ENCODE measurements around the gene PDGFC. TPM values are rescaled to one million over a fixed set of nuclear protein-coding genes. Genes with fewer than 3 reads are reported as not detected.

Gene PDGFC
- total RNA-seq, 1 experiment from 2014 or later = 9.8 TPM

DNA sequence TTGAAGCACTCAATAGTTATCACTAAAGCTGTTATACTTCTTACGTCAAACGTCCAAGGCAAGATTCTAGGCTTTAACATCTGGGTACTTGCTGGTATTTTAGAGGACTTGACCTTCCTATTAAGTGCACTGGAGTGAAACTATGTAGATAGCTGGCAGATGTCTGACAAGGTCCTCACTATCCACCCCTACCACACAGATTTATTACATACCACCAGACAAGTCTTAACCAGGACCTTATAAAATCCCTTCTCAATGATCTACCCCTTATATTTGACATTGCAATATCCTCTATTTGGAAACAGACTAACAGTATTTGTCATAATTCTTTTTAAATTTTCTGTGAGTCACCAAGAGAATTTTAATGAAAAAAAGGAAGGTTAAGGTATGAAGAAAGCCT lies 78.8 kb downstream of the PDGFC start:
- ChIA-PET CTCF (no interaction called here), POLR2A (interaction anchor here (0.6 kb wide), 1 partner anchor 10 kb away, joined by 3 read pairs; no protein-coding TSS in a partner anchor), RAD21 (ENCODE audit: low non-redundant PET in 1 of 2, low total read pairs in 2 of 2, uncharacterized antibody in 2 of 2, unreplicated experiment in 2 of 2) (no interaction called here)
- ATAC-seq (no peak), DNase-seq (ENCODE audit: low read depth, low spot score) (no peak)
- BruUV-seq (replicated peaks) = no TSS peak
- H3K4me2 ChIP-seq (ENCODE audit: low read length) = no peak overlapping the region
- no peaks in the 10 kb centered on the region for H3K27me3 ChIP-seq (ENCODE audit: insufficient read depth, low read length)
- no peaks in the 10 kb centered on the region for H3K4me1 ChIP-seq (ENCODE audit: control insufficient read depth in 1 of 2, insufficient read depth in 2 of 2, low read length in 2 of 2)
- TF ChIP-seq, protein P1, sequence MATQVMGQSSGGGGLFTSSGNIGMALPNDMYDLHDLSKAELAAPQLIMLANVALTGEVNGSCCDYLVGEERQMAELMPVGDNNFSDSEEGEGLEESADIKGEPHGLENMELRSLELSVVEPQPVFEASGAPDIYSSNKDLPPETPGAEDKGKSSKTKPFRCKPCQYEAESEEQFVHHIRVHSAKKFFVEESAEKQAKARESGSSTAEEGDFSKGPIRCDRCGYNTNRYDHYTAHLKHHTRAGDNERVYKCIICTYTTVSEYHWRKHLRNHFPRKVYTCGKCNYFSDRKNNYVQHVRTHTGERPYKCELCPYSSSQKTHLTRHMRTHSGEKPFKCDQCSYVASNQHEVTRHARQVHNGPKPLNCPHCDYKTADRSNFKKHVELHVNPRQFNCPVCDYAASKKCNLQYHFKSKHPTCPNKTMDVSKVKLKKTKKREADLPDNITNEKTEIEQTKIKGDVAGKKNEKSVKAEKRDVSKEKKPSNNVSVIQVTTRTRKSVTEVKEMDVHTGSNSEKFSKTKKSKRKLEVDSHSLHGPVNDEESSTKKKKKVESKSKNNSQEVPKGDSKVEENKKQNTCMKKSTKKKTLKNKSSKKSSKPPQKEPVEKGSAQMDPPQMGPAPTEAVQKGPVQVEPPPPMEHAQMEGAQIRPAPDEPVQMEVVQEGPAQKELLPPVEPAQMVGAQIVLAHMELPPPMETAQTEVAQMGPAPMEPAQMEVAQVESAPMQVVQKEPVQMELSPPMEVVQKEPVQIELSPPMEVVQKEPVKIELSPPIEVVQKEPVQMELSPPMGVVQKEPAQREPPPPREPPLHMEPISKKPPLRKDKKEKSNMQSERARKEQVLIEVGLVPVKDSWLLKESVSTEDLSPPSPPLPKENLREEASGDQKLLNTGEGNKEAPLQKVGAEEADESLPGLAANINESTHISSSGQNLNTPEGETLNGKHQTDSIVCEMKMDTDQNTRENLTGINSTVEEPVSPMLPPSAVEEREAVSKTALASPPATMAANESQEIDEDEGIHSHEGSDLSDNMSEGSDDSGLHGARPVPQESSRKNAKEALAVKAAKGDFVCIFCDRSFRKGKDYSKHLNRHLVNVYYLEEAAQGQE (IDR thresholded peaks at IDR 0.05; ENCODE audit: low read depth) = no peak
- TF ChIP-seq SIN3A (IDR thresholded peaks at IDR 0.05; ENCODE audit: low read depth) = no peak
- TF ChIP-seq, protein P2, sequence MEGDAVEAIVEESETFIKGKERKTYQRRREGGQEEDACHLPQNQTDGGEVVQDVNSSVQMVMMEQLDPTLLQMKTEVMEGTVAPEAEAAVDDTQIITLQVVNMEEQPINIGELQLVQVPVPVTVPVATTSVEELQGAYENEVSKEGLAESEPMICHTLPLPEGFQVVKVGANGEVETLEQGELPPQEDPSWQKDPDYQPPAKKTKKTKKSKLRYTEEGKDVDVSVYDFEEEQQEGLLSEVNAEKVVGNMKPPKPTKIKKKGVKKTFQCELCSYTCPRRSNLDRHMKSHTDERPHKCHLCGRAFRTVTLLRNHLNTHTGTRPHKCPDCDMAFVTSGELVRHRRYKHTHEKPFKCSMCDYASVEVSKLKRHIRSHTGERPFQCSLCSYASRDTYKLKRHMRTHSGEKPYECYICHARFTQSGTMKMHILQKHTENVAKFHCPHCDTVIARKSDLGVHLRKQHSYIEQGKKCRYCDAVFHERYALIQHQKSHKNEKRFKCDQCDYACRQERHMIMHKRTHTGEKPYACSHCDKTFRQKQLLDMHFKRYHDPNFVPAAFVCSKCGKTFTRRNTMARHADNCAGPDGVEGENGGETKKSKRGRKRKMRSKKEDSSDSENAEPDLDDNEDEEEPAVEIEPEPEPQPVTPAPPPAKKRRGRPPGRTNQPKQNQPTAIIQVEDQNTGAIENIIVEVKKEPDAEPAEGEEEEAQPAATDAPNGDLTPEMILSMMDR (IDR thresholded peaks at IDR 0.05 in 2 of 3, conservative IDR thresholded peaks at IDR 0.05 in 1 of 3; ENCODE audit: borderline replicate concordance in 1 of 3, insufficient read depth in 1 of 3, low read depth in 2 of 3, low read length in 2 of 3) = no peak
- TF ChIP-seq RAD21 (IDR thresholded peaks at IDR 0.05; ENCODE audit: low read depth) = no peak
- TF ChIP-seq YY1 (IDR thresholded peaks at IDR 0.05; ENCODE audit: extremely low read depth, insufficient replicate concordance, low read depth, low read length) = no peak
- no peak overlapping the region for H3K4me3 ChIP-seq (replicated peaks in 1 of 2; ENCODE audit: low read depth in 1 of 2, low read length in 2 of 2)
- intact Hi-C loops (cut with micrococcal nuclease) = no loop called here
- H3K36me3 ChIP-seq (ENCODE audit: control insufficient read depth in 1 of 2, insufficient read depth in 2 of 2, low read length in 2 of 2) = no peaks in the 10 kb centered on the region
- H3K9ac ChIP-seq (ENCODE audit: low read length) = no peak overlapping the region
- H3K9me2 ChIP-seq (ENCODE audit: insufficient read depth) = no peaks in the 10 kb centered on the region
- no peak overlapping the region for H3K27ac ChIP-seq (ENCODE audit: low read depth, low read length)
- H3K9me3 ChIP-seq (ENCODE audit: control insufficient read depth in 1 of 2, insufficient read depth in 1 of 2, low read depth in 1 of 2, low read length in 2 of 2) = no peaks in the 10 kb centered on the region
- no peaks in the 10 kb centered on the region for H4K20me1 ChIP-seq (ENCODE audit: insufficient read depth)
- 0 out of 2 replicates have a peak, but pooled peaks cover 4% of the 10 kb centered on the region for H3K79me2 ChIP-seq (ENCODE audit: insufficient read depth, low read length)
- H2AFZ ChIP-seq (ENCODE audit: low read depth, low read length, poor library complexity, severe bottlenecking) = no peak overlapping the region
